Kidney capillary endothelial cell (primary cell): ENCODE results near the gene STK33.
"Not testable (repeated sequence)": the region's sequence is repeated elsewhere in the genome, so short reads cannot be mapped to it uniquely, and the experiment has no call there.

ENCODE experiments used
- DNase-seq: peaks from one replicate; pipeline ENCODE4 v3.0.0-alpha.2; 2018; ENCODE audit warnings: low spot score

STK33 gene

DNA sequence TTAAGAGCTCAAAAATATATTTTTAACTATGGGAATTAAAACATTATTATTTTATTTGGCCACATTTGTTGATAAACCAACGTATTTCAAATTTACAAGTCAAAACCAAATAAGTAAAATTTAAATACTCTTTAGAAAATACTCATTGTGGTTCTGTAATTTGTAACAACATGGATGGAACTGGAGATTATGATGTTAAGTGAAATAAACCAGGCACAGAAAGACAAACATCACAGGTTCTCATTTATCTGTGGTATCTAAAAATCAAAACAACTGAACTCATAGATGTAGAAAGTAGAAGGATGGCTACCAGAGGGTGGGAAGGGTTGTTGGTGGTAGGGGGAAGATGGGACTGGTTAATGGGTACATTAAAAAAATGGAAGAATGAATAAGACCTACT is 50.8 kb downstream of the STK33 start:
- DNase-seq: no peak

DNA sequence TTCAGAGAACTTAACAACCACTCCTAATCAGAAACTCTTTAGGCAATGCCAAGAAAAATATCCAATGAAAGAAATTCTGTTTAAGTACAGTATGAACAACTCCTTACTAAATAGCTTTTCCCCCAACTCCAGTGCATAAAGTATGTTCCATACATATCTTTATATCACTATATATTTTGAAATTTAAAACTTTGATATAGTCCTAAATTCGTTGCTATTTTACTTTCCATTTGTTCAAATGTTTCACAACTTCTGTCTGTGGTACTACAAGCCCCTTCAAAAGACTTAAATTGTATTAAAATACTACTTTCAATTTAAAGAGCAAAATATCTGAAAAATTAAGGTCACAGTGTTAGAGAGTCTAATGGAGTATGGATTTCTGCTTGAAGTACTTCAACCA is 52.6 kb downstream of the STK33 start:
- DNase-seq: no peak

DNA sequence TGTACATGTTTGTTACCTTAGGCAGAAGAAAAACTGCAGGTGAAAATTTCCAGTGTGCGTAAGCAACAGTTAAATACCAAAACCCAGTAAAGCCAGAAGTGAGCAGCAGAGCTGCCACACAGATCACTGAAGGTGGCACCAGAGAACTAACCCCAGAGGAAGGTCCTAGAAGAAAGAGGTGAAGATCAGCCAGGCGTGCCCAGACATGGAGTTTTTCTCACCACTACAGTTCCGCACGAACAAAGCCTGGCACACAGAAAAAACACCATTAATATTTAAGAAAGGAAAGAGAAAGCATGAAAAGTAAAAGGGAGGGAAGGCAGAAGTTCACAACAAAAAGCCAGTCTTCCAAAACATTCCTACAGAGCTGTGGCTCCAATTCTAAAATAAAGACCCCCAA is 60.7 kb downstream of the STK33 start:
- no peak for DNase-seq

DNA sequence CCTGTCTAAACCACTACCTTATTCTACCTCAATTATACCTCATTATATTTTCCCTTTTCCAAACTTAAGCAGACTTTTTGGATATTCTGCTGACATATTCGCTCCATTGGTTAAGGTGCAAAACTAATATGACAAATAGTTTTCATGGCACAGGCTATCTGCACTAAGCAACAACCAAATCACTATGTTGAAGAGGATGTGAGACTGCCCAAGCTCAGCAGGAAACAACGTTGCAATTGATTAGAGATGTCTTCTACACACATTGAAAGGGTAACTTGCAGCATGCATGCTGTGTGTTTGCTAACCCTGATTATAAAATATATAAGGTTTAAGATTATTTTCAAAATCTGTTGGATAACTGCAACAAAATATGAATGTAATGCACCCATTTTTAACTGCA is 61.6 kb downstream of the STK33 start:
- no peak for DNase-seq

DNA sequence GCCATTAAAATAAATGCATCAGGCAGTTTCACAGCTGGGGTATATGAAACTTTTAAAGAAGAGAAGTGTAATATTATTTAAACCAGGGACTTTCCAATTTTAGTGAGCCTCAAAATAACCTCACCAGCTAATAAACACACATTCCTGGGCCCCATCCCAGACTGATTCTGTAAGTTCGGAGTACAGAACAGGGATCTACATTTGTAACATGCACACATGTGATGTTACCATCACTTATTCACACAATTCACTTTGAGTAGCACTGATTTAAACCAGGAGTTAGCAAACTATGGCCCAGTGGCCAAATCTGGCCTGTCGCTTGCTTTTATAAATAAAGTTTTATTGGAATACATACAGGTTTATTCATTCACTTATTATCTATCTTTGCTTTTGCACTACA is 62.0 kb downstream of the STK33 start:
- DNase-seq: no peak

DNA sequence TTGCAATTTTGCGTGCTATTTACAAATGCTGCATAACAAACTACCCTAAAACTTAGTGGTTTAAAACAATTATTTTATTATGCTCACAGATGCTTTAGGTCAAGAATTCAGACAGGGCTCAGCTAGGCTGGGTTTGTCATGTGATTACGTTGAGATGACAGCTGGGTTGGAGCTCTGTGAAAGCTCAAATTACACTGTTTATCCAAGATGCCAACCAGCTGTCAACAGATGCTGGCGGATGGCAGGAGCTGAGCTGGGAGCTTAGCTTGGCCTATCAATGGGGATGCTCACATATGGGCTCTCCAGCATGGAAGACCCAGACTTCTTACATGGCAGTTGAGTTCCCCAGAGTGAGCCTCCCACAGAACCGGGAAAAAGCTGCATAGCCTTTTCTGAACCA is 62.7 kb downstream of the STK33 start:
- no peak for DNase-seq

DNA sequence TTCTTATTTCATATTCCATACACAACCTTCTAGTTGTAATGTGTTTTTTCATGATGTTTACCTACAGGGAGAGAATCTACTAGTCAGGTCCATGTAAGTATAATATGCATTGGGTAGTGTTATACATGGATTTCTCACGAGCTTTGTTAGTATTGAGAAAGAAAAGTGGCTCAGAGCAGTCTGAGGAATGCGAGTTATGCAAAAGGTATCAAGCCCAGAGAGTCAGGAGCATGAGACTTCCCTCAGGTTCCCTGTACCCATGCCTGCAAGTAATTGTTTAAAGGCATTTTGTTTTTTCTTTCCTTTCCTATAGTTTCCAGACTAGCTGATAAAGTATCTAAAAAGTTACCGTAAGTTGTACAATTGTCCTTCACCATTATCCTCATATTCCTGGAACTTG is 66.1 kb downstream of the STK33 start:
- DNase-seq: no peak

DNA sequence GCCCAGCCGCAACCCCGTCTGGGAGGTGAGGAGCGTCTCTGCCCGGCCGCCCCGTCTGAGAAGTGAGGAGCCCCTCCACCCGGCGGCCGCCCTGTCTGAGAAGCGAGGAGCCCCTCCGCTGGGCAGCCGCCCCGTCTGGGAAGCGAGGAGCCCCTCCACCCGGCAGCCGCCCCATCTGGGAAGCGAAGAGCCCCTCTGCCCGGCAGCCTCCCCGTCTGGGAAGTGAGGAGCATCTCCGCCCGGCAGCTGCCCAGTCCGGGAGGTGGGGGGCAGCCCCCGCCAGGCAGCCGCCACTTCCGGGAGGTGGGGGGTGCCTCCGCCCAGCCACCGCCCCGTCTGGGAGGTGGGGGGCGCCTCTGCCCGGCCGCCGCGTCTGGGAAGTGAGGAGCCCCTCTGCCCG is 70.6 kb downstream of the STK33 start:
- no peak for DNase-seq

DNA sequence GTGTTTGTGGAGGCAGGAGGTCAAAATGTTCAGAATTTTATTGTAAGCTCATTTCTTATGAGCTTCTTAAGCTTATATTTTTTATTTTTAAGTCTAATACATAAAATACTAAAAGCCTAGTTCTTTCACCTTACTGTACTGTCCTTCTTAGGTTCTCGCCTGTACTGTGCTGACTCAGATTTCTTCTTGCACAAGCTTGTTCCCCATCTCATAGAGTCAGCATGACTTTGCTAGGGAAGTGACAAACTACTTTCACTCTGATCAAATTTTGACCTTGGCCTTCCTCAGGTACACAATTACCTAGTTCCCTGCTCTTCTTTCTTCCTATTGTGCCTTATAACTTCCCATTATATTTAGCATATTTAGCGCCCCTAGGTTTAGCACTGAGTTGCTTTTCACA is 81.5 kb downstream of the STK33 start:
- no peak for DNase-seq

DNA sequence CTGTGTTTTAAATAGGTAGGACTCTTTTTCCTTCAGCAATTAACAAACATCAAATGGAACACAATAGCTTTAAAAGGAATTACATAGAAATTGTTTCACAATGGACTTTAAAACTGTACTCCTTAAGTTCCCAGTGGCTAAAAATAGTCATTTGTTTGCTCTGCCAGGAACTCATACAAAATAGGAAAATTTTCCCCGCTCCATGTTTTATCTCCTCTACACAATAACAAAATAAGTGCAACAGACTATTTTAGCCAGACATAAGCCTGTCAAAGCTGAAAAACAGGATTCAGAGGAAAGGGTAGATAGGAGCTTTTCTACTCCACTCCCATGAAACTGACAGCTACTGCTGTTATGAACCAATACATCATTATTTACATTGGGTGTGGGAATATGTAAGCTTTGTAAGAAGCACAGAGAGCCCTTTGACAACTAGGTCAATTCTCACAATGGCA is 90.1 kb downstream of the STK33 start:
- no peak for DNase-seq

DNA sequence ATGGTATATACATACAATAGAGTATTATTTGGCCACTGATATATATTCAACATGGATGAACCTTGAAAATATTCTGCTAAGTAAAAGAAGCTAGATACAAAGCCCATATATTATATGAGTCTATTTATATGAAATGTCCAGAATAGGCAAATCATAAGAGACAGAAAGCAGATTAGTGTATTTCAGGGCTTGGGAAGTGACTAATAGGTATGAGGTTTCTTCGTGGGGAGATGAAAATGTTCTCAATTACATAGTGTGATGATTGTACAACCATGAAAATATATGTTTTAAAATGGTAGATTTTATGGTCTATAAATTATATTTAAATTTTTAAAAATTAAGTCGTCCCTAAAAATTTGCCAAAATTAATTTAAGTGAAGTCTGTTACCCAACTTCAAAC is 92.2 kb downstream of the STK33 start:
- DNase-seq: no peak

DNA sequence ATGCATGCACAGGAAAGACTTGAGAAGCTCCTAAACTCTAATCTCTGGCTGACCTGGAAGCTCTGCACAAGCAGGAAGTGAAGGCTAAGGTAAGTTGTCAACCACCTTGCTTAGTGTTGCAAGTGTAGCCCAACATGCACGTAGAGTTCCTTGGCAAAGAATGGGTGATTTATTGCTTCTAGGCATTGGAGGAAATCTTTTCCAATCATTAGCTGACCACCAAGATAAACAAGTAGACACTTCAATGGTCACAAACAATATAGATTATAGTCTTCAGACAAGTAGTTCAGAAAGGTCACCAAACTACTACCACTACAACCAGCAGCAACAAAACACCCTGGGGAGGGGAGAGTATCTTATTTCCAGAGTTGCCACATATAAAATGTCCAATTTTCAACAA is 105.6 kb downstream of the STK33 start:
- DNase-seq: no peak

DNA sequence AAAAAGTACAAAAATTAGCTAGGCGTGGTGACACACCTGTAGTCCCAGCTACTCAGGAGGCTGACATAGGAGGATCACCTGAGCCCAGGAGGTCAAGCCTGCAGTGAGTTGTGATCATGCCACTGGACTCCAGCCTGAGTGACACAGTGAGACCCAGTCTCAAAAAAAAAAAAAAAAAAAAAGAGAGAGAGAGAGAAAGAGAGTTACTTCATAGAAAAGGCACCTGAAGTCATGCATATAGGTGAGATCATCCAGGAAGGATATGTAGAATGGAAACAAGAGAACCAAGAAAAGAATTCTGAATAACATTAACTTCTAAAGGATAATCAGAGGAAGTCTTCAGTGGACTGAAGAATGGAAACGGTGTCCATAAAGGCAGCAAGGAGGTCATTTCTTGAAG is 106.8 kb downstream of the STK33 start:
- DNase-seq: no peak

DNA sequence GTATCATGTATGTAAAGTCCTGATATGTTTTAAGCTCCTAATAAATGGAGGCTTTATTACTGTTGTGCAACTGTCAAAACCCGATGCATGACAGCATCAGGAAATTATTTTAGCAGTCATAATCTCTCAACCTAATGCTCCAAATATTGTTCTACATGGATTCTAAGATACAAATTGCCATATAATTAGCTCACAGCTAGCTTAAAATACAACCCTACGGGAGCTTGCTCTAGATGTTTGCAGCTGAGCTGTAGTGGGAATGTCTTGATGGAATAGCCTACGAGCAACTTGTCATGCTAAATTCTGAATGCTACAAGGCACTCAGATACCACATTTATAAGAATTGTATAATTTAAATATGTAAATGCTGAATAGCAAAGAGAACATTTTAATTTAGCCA is 109.8 kb downstream of the STK33 start:
- no peak for DNase-seq

DNA sequence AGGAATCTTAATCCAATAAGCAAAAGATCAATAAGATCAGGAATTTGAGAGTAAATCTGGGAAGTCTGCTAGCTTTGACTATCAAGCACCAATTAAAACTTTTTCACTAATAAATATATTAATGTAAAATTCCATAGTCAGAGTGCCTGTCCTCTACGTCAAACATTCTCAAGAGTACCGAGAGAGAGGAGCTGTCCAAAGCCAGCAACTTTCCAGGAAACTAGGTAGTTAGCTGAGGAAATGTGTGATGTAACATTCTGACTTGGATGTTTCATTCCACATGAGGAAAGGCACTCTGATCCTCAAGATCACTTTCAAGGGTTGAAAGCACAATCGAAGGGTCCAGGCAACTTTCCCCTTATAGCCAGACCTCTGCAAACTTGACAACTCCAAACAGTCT is 113.2 kb downstream of the STK33 start:
- DNase-seq: no peak

DNA sequence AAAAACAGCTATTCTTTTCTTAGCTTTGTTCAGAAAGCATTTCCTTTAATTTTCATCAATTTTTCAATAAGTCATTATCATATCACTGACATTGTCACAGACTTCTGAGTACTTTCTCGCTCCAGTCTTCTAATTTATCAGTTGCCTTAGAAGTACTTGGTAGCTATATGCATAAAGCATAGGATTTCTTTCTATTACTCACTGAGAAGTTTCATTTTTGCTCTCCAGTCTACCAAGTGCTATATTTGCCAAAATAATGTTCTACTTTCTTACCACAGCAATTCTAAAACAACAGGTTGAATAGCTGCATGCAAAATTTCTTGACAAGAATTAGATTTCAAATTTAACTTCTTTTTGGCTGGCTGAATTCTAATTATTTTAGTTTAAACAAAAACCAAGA is 116.3 kb downstream of the STK33 start:
- no peak for DNase-seq

DNA sequence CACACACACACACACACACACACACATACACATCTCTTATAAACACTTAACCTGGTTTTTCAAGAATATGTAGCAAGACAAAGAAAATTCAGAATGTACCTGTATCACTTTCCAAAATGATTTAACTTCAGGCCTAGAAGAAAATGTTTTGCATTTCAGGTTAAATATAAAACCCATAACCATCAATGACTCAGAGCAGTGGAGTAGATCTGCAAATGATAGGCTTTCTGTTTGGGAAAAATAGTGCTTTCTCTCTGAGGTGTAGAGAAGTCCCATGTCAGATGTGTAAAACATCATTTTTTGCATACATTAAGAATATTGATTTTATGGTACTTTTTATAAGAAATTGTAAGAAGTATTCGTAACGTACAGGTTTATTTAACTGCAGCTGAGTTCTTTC is 116.9 kb downstream of the STK33 start:
- no peak for DNase-seq

DNA sequence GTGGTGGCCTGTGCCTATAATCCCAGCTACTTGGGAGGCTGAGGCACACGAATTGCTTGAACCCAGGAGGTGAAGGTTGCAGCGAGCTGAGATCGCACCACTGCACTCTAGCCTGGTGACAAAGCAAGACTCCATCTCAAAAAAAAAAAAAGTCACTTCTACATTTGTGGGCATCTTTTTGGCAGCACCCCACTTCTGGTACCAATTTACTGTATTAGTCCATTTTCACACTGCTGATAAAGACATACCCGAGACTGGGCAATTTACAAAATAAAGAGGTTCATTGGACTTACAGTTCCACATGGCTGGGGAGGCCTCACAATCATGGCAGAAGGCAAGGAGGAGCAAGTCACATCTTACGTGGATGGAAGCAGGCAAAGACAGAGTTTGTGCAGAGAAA is 126.2 kb downstream of the STK33 start:
- DNase-seq: not testable (repeated sequence)

DNA sequence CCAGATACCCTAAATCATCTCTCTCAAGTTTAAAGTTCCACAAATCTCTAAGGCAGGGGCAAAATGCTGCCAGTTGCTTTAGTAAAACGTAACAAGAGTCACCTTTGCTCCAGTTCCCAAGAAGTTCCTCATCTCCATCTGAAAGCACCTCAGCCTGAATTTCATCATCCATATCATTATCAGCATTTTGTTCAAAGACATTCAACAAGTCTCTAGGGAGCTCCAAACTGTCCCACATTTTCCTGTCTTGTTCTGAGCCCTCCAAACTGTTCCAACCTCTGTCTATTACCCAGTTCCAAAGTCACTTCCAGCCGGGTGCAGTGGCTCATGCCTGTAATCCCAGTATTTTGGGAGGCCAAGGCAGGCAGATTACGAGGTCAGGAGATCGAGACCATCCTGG is 126.7 kb downstream of the STK33 start:
- DNase-seq: not testable (repeated sequence)

DNA sequence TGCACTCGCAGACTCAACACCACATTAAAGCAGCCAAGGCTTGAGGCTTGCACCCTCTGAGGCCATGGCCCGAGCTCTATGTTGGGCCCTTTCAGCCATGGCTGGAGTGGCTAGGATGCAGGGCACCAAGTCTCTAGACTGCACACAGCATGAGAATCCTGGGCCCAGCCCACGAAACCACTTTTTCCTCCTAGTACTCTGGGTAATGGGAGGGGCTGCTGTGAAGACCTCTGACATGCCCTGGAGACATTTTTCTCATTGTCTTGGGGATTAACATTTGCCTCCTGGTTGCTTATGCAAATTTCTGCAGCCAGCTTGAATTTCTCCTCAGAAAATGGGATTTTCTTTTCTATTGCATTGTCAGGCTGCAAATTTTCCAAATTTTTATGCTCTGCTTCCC is 127.1 kb downstream of the STK33 start:
- DNase-seq: not testable (repeated sequence)

DNA sequence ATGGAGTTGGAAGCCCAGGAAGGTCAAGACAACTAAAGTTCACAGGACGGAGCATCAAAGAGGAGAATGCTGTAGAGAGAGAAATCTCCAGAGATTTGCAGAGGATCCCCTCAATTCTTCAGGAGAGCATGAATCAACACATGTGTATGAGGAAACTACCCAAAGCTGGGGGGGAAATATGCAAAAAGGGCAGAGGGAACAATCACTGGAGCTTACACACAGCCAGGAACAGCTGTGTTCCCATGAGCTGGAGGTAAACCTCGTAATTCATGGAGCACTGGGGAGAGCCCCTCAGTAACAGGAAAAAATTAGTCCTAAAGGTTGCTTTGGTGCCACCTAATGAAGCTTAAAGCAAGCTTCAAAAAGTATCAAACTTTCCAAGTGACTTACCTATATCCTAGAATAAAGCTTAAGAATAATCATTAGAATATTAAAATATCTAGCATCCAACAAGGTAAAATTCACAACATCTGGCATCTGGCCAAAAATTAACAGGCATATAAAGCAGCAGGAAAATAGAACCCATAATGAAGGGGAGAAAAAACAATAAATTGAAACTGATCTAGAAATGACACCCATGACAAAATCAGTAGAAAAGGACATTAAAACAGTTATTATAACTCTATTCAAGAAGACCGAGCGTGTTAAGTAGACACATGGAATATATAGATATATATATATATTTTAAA is 134.2 kb downstream of the STK33 start:
- DNase-seq: no peak

DNA sequence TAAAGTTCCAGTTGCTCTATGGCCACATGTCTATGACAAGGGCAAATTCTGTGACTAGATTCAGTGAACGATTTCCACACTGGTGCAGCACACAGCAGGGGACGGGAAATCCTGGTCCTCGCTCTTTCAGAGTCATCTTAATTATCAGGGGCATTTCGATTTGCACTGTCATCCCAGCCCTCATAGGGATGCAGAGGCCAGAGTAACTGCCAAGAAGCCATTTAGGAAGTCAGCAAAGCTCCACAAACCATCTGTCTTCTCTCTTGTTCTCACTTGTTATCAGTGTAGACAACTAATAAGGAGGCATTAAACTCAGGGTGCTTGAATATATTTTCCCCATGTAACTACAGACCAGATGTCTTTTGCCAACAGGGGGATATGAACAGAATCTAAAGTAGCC is 151.7 kb downstream of the STK33 start:
- DNase-seq: no peak

DNA sequence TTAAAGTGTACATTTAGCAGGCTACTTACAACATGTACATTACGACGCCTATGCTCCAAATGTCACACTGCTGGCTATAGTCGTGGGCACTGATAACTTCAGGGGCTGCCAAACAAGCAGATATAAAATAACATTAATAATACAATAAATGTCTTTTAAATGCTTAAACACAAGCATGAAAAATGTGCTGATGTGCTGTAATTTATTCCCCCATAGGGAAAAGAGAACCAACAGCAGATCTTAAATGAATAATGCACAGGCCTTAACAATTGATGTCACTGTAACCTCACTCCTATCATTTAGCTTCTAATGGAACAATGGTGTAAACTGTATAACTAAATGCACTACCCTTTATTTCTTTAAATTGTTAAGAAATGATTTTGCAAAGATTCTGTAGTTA is 153.4 kb downstream of the STK33 start:
- DNase-seq: no peak

DNA sequence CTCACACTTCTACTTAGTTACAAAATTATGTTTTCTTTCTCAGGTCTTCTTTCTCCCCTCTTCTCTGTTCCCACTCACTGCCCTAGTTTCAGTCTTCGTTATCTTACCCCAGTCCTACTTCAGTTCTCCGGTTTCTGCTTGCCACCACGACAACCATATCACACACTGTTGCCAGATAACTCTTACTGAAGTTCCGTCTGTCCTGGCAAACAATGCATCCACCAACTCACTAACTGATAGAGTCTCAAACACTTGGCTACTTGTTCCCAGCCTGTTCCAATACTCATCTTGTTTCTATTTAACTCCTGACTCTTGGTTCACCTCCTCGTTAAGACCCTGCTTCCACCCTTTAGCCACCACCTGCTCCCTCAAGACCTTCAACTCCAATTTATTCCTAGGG is 164.5 kb downstream of the STK33 start:
- DNase-seq: no peak

DNA sequence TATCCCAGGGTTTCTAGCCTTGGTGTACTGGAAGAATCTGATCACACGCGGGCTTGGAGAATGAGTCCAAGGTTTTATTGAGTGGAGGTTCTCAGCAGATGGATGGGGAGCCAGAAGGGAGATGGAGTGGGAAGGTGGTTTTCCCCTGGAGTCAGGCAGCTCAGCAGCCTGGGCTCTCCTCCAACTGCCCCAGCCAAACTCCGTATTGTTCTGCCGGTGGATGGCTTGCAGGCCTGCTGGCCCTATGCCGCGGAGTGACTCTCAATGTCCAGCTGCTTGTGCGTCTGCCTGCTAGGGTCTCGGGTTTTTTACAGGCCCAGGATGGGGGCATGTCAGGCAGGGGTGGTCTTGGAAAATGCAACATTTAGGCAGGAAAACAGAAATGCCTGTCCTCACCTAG is 168.0 kb downstream of the STK33 start:
- DNase-seq: no peak
